GM12872 (cell line): Measurements from ENCODE around the gene TEX10.

Experiments
- CTCF ChIP-seq: IDR thresholded peaks from 3 replicates; pipeline ENCODE4 v1.5.1; 2011; ENCODE audit warnings: low read depth, mild to moderate bottlenecking, low read length, moderate library complexity; ENCODE audit not compliant: insufficient read depth

TEX10 gene

GRCh38 chr9:100267211-100267610 is 85.5 kb downstream of the TEX10 start:
- no peak for TF ChIP-seq CTCF
